Frontal cortex (tissue), 4 donors: ENCODE results near the gene TRERF1. TPM values are rescaled to one million over a fixed set of nuclear protein-coding genes. Genes with fewer than 3 reads are reported as not detected.

Experiments used
- DNase-seq, 2 donors: peaks; one replicate each; pipeline ENCODE4 v3.0.0; 2012; ENCODE audit warnings: low spot score in 2 of 2
- FAIRE-seq: peaks from 2 replicates; lab custom pipeline; 2012; peaks lifted over from hg19 to GRCh38; lab: Jason Lieb, UNC
- total RNA-seq: library from RNA; depleted of rRNA; stranded (reverse); fragments of >200 nt; gene quantifications from one replicate; pipeline ENCODE4 v1.2.3, GENCODE V29; 2014
- donor health status: control.
- donor health status: control.
- donor health status: control.

Gene TRERF1
- total RNA-seq, 1 donor from 2014 or later, result 2.9 TPM

DNA sequence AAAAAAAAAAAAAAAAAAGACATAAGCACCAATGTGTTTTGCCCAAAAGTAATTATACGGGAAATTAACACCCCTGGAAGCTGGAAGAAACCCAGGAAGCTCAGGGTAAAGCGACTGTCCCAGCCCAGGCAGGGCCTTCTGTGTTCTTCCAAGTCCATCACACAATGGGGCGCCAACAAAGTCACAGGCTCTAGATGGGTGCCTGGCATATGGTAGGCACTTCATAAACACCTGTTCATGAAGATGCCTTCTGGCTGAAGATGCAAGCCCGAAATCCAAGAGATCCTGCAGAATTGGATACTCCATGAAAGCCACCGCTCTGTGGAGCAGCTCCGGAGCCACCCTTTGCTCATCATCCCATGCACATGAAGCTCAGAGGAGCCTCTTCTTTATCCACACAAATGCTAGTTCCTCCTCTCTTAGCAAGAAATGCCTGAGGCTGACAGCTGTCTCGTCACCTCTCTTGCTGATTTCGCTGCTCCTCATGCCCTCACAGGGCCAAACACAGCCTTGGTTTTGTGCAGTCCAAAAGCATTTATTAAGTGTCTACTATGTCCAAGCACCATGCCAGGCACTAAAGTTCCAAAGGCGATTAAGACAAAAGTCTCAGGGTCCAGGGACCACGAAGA lies 76.6 kb downstream of the TRERF1 start:
- FAIRE-seq, result no peak
- DNase-seq, result no peak

DNA sequence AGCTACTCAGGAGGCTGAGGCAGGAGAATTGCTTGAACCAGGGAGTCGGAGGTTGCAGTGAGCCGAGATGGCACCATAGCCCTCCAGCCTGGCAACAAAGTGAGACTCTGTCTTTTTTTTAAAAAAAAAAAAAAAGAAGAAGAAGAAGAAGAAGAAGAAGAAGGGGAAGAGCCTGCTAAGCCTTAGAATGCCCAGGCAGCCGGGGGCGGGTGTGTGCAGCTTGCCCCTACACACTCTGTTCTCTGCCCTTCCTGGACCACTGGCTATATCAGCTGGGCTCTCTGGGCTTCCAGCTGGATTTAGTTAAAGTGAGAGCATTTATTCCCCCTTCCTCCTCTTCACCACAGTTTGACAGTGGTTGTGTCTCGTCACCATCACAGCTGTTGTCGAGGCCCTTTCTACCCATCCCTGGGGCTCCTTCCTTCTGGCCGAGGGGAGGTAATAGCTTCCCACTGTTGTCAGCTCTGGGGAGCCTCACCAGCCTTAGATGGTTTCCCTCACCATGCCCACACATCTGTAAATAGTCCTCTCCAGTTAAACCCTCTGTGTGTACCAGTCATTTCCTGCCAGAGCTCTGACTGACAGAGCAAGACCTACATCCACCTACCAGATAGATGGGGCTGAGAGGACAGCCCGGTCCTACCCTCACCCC lies 77.6 kb downstream of the TRERF1 start:
- FAIRE-seq, result no peak
- no peak for DNase-seq

DNA sequence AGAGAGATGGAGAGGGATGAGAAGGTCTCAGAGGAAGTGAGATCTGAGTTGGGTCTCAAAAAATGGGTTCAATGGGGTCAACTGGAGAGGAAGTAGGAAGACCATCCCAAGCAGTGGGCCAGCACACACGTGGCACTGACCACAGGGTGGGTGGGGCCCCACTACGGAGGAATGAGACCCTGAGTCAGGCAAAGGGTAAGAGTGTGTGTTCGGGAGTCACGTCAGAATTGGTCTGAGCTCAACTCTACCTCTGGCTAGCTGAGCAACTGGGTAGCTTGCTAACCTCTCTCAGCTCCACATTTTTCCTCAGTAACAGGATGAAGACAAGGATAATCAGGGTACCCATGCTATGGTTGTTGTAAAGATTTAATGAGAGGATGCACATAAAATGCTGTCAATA lies 79.0 kb downstream of the TRERF1 start:
- FAIRE-seq (no peak), DNase-seq (no peak)

GRCh38 chr6:42370323-42370985 lies 81.3 kb downstream of the TRERF1 start:
- DNase-seq, result no peak
- no peak for FAIRE-seq

DNA sequence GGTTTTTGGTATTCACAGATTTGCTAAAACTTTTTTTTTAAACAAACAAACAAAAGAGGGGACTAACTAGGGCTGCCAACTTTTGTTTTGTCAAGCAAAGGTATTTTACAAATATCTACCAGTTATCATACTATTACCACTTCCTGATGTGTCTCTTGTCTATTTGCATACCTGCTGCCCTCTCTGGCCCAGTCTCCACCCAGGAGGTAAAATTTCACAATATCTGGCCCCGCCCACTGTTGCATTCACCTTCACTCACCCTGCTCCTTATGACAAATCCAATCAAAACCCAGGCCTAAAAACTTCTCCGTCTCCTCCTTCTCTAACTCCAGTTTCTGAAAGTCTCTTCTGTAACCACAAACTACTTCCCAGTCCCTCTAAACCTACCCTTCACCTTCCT lies 82.2 kb downstream of the TRERF1 start:
- DNase-seq (no peak), FAIRE-seq (no peak)

GRCh38 chr6:42368181-42368580 lies 83.5 kb downstream of the TRERF1 start:
- peak in 1 of 2 donors; percentile 33 for DNase-seq

DNA sequence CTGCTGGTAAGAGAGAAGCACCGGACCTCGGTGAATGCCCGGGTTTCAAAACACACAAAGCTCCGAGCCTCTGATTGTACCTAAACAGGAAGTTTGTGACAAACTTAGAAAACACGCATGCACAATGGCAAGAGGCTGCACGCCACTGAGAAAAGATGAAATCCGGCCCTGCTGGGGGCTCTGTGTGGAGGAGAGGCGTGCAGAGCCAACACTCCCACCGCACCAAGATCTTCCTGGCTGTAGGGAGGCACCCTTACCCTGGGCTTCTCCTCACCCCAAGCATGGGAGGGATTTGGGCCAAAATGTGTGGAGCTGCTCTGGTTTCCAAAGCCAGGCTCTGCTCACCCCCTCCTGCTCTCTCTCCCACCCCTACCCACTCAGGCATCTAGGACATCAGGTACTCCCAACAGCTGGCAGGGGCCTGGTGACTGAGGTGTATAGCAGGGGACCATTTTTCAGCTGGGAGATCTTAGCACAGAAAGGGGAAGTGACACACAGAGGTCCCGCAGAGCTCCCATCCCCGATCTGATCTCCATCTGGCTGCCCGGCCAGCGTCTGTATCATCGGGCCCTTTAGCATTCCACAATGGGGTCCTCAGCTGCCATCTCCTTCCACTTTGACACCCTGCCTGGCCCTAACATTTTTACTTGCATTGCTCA lies 84.2 kb downstream of the TRERF1 start:
- DNase-seq (no peak), FAIRE-seq (no peak)

More at GRCh38 chr6:42368181-42368580, 83.5 kb downstream of the TRERF1 start:
- no peak for FAIRE-seq

- DNase-seq (no peak), FAIRE-seq (no peak)
Observed at GRCh38 chr6:42366999-42367352, 84.8 kb downstream of the TRERF1 start.

DNA sequence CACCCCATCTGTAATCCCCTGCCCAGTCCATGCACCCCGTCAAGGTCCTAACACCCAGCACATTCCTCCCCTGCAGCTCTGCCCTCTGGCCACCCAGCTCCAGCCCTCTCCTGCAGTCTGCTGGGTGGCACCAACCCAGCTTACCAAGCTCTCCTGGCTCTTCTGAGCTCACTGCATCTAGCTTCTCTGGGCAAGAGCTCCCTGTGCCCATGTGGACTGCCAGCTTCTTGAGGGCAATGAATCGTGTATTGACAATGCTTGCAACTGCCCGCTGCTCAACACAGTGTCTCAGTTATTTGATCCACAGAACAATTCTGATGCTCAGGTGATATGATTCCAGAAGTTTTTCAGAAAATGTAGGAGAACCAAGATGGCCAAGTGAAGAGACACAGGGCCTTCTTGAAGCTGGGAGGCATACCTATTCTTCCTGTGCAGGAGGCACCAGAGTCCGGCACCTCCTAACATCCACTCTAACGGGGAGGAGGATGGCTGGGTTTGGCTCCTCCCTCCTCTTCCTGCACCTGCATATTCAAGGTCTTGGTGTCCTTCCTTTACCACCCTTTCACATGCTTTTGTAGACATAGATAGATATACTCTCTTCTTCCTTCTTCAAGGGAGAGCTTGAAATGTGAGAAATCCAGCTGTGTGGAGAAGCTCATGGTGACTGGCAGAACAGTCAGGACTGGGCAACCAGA lies 85.6 kb downstream of the TRERF1 start:
- DNase-seq (no peak), FAIRE-seq (no peak)

GRCh38 chr6:42365021-42365420 lies 86.7 kb downstream of the TRERF1 start:
- DNase-seq, result no peak
- FAIRE-seq, result no peak

DNA sequence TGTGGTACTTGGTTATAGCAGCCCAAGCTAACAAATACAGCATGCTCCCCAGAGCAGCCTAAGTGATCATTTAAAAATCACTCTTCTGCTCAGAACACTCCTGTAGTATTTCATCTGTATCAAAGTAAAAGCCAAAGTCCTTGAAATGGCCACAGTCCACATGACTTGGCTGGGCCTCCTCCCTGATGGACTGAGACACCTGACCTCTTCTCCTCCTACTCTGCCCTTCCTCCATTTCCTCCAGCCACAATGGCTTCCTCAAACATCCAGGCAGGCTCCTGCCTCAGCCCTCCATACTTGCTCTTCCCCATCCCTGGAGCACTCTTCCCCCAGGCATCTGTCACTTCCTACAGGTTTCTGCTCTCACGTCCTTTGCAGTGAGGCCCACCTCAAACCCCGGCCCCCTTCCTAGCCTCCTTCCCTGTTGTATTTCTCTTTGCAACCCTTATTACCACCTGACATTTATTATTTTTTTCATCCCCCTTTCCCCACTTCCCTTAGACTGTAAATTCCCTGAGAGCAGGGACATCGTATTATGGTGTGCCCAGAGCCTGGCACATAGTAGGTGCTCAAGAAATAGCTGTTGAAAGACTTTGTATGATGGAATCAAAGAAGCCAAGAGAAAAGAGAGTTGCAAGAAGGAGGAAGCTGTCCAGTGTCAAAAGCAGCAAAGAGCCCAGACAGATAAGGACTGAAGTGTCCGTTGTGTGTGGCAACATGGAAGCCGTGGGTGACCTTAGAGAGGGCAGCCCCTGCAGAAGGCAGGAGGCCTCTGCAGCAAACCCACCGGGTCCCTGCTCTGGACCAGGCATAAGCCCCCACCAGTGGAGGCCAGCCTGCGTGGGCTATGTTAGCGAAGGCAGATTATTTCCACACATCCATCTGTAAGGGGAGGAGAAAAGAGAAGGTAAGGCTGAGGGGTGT lies 87.5 kb downstream of the TRERF1 start:
- DNase-seq (no peak), FAIRE-seq (no peak)

DNA sequence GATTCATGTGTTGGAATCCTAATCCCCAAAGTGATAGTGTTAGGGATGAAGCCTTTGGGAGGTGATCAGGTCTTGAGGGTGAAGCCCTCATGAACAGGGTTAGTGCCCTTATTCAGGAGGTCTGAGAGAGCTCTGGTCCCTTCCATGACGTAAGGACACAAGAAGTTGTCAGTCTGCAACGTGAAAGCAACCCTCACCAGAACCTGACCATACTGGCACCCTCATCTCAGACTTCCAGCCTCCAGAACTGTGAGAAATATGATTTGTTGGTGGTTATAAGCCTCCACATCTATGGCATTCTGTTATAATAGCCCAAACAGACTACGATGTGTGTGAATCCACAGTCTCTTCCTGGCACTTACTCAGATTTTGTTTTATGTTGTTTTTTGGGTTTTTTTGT lies 90.7 kb downstream of the TRERF1 start:
- no peak for DNase-seq
- FAIRE-seq, result no peak

- FAIRE-seq (no peak), DNase-seq (no peak)
Observed at GRCh38 chr6:42359021-42359420, 92.7 kb downstream of the TRERF1 start.

- FAIRE-seq (no peak), DNase-seq (no peak)
Observed at GRCh38 chr6:42355416-42355815, 96.3 kb downstream of the TRERF1 start.

- DNase-seq, result no peak
- no peak for FAIRE-seq
Observed at GRCh38 chr6:42354702-42355101, 97.0 kb downstream of the TRERF1 start.

DNA sequence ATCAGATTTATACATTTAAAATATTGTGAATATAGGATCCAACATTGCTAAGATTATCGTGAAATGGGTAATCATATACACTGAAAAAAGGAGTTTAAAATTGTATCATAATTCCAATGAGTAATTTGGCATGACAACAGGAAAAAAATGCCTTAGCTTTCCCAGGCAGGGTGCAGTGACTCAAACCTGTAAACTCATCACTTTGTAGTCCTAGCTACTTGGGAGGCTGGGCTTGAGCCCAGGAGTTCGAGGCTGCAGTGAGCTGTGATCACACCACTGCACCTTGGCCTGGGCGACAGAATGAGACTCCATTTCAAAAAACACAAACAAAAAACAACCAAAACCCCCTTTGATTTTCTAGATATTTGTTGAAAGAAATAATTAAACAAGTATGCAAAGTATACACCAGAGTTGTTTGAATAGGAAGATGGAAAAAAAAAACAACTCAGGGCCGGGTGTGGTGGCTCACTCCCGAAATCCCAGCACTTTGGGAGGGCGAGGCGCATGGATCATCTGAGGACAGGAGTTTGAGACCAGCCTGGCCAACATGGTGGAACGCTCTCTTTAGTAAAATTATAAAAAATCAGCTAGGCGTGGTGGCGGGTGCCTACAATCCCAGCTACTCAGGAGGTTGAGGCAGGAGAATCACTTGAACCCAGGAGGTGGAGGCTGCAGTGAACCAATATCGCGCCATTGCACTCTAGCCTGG lies 98.7 kb downstream of the TRERF1 start:
- FAIRE-seq, result no peak
- DNase-seq, result no peak

DNA sequence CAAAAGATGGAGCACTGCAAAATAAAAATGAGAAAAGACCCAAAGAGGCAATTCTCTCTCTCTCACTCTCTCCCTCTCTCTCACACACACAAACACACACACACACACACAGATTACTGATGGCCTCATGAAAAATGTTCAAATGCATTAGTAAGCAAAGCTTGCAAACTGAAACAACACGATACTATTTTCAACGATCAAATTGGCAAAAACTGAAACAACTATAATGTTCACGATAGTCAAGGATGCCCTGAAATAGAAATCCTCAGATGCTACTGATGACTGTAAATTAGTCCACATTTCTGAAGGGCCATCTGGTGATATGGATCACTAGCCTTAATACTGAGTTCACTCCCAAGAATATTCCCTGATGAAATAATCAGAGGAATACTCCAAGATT lies 100.8 kb downstream of the TRERF1 start:
- no peak for FAIRE-seq
- DNase-seq, result no peak

GRCh38 chr6:42349753-42350511 lies 101.8 kb downstream of the TRERF1 start:
- FAIRE-seq (no peak), DNase-seq (no peak)
